ENCODE data around the gene RPP30.

Gene RPP30

DNA sequence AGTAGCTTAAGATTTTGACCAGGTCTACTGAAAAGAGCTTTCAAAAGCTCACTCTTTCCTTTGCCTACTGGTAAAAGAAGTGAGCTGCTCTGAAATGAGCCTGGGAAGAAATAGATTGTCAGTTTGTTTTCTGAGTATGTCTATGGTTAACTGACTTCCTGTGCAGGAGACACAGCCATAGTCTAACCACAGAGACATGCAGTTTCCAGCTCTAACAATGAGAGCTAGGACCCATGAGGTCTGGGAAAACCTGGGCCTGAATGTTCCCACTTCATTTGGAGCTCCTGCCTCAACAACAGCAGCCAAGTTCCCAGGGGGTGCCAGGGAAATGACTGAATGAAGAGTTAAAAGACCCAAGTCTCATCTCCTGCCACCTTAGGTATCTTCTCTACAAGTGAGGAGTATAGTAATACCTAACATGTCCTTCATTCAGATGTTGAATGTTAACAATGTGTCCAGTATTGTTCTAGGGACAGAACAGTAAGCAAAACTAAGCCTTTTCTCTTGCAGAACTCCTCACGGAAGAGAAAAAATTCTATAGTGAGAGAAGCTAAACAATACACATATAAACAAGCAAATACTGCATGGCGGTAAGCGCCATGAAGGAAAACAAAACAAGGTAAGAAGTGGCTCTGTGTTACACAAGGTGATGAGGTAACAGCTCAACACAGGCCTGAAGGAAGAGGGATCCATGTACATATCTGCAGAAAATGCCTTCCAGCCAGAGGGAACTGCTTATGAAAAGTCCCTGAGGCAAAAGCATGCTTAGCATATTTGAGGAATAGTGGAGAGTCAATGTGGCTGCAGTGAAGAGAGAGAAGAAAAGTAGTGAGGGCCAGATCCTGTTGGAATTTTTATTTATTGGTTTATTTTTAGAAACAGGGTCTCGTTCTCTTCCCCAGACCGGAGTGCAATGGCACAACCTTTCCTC lies 75.5 kb downstream of the RPP30 start:
- no peak for DNase-seq
